ENCODE measurements around the gene HSD11B2. TPM values are rescaled to one million over a fixed set of nuclear protein-coding genes. Genes with fewer than 3 reads are reported as not detected.

HSD11B2 gene
- total and polyA plus RNA-seq, 2 donors (not counting 1 experiment from before 2014, with no cell fraction given): 0.15 TPM; not detected in 1

GRCh38 chr16:67392301-67393059 lies 38.4 kb upstream of the HSD11B2 start:
- Histone ChIP-seq H3K79me2 (ENCODE audit: control insufficient read depth, insufficient read depth, low read length) (no peaks in the 10 kb centered on the region), H2AFZ (ENCODE audit: low read length) (no peak overlapping the region), H3K27ac (ENCODE audit: insufficient read depth, low read length) (peak overlapping the region; percentile 34), H3K4me3 (replicated peaks in 1 of 4; ENCODE audit: control extremely low read depth in 1 of 4, insufficient read depth in 1 of 4, low read depth in 3 of 4, low read length in 4 of 4) (peak overlapping the region; percentile 24 to 51 (median 32)), H3K4me1 (ENCODE audit: control insufficient read depth, extremely low read depth, insufficient read depth, low read length) (peaks cover 19% of the 10 kb centered on the region), H3K9ac (ENCODE audit: insufficient read depth, low read length) (peak overlapping the region; percentile 48), H4K20me1 (ENCODE audit: control insufficient read depth, extremely low read depth, insufficient read depth, low read length) (no peaks in the 10 kb centered on the region), H3K4me2 (ENCODE audit: extremely low read depth, insufficient read depth, low read length) (peak overlapping the region; percentile 81), H3K9me3 (ENCODE audit: control insufficient read depth, insufficient read depth, low read depth, low read length) (no peaks in the 10 kb centered on the region), H3K27me3 (ENCODE audit: control insufficient read depth, insufficient read depth, low read length) (peaks cover 6% of the 10 kb centered on the region), H3K36me3 (ENCODE audit: control insufficient read depth, insufficient read depth, low read length) (no peaks in the 10 kb centered on the region)
- TF ChIP-seq CTCF (conservative IDR thresholded peaks at IDR 0.05 in 1 of 2, IDR thresholded peaks at IDR 0.05 in 1 of 2; ENCODE audit: low read depth in 1 of 2, low read length in 2 of 2) (no peak), EZH2 (IDR thresholded peaks at IDR 0.05; ENCODE audit: low read length, missing control alignments) (peak; percentile 21)
- no peak for DNase-seq (ENCODE audit: low read depth in 2 of 2)

GRCh38 chr16:67393111-67393787 lies 37.7 kb upstream of the HSD11B2 start, which contains the start of gene TPPP3:
TPPP3 (minus strand) TSS chr16:67393498; CDS start chr16:67391111, 2,387 bp downstream.
- peaks cover 2% of the 10 kb centered on the region for H3K27me3 ChIP-seq (ENCODE audit: control insufficient read depth, insufficient read depth, low read length)
- peak within 1 kb of the TSS; percentile 63 for H3K9ac ChIP-seq (ENCODE audit: insufficient read depth, low read length)
- H2AFZ ChIP-seq (ENCODE audit: low read length): peak within 1 kb of the TSS; percentile 62
- H4K20me1 ChIP-seq (ENCODE audit: control insufficient read depth, extremely low read depth, insufficient read depth, low read length): no peaks in the 10 kb centered on the region
- peaks cover 19% of the 10 kb centered on the region for H3K4me1 ChIP-seq (ENCODE audit: control insufficient read depth, extremely low read depth, insufficient read depth, low read length)
- H3K79me2 ChIP-seq (ENCODE audit: control insufficient read depth, insufficient read depth, low read length): no peaks in the 10 kb centered on the region
- peak within 1 kb of the TSS; percentile 24 to 51 (median 35) for H3K4me3 ChIP-seq (replicated peaks in 1 of 4; ENCODE audit: control extremely low read depth in 1 of 4, insufficient read depth in 1 of 4, low read depth in 3 of 4, low read length in 4 of 4)
- DNase-seq (ENCODE audit: low read depth in 2 of 2): peak; percentile 71 to 78
- no peaks in the 10 kb centered on the region for H3K9me3 ChIP-seq (ENCODE audit: control insufficient read depth, insufficient read depth, low read depth, low read length)
- TF ChIP-seq CTCF (conservative IDR thresholded peaks at IDR 0.05 in 1 of 2, IDR thresholded peaks at IDR 0.05 in 1 of 2; ENCODE audit: low read depth in 1 of 2, low read length in 2 of 2): peak; percentile 59 to 68
- no peak for TF ChIP-seq EZH2 (IDR thresholded peaks at IDR 0.05; ENCODE audit: low read length, missing control alignments)
- no peaks in the 10 kb centered on the region for H3K36me3 ChIP-seq (ENCODE audit: control insufficient read depth, insufficient read depth, low read length)
- peak within 1 kb of the TSS; percentile 81 for H3K4me2 ChIP-seq (ENCODE audit: extremely low read depth, insufficient read depth, low read length)
- H3K27ac ChIP-seq (ENCODE audit: insufficient read depth, low read length): peak within 1 kb of the TSS; percentile 51

GRCh38 chr16:67393788-67394154 lies 37.1 kb upstream of the HSD11B2 start:
- no peaks in the 10 kb centered on the region for H3K36me3 ChIP-seq (ENCODE audit: control insufficient read depth, insufficient read depth, low read length)
- DNase-seq (ENCODE audit: low read depth in 2 of 2): no peak
- no peaks in the 10 kb centered on the region for H3K9me3 ChIP-seq (ENCODE audit: control insufficient read depth, insufficient read depth, low read depth, low read length)
- peak overlapping the region; percentile 51 for H3K27ac ChIP-seq (ENCODE audit: insufficient read depth, low read length)
- peaks cover 19% of the 10 kb centered on the region for H3K4me1 ChIP-seq (ENCODE audit: control insufficient read depth, extremely low read depth, insufficient read depth, low read length)
- peaks cover 2% of the 10 kb centered on the region for H3K27me3 ChIP-seq (ENCODE audit: control insufficient read depth, insufficient read depth, low read length)
- TF ChIP-seq CTCF (conservative IDR thresholded peaks at IDR 0.05 in 1 of 2, IDR thresholded peaks at IDR 0.05 in 1 of 2; ENCODE audit: low read depth in 1 of 2, low read length in 2 of 2): no peak
- TF ChIP-seq EZH2 (IDR thresholded peaks at IDR 0.05; ENCODE audit: low read length, missing control alignments): no peak
- H3K9ac ChIP-seq (ENCODE audit: insufficient read depth, low read length): peak overlapping the region; percentile 63
- peak overlapping the region; percentile 62 for H2AFZ ChIP-seq (ENCODE audit: low read length)
- H3K4me3 ChIP-seq (replicated peaks in 1 of 4; ENCODE audit: control extremely low read depth in 1 of 4, insufficient read depth in 1 of 4, low read depth in 3 of 4, low read length in 4 of 4): peak overlapping the region in 3 of 4 experiments; percentile 10 to 44 (median 40)
- H3K4me2 ChIP-seq (ENCODE audit: extremely low read depth, insufficient read depth, low read length): peak overlapping the region; percentile 59
- H3K79me2 ChIP-seq (ENCODE audit: control insufficient read depth, insufficient read depth, low read length): no peaks in the 10 kb centered on the region
- H4K20me1 ChIP-seq (ENCODE audit: control insufficient read depth, extremely low read depth, insufficient read depth, low read length): no peaks in the 10 kb centered on the region

Measured in fibroblast of lung (primary cell).